Lung (tissue), 12 donors: ENCODE results near the gene SSBP3. TPM values are rescaled to one million over a fixed set of nuclear protein-coding genes. Genes with fewer than 3 reads are reported as not detected.

ENCODE experiments used
- ATAC-seq: fragments of 200-7000 bp; cut with Tn5 transposase; one replicate; pipeline ENCODE4 v1.9.1; 2020; ENCODE audit warnings: moderate number of reproducible peaks; ENCODE audit not compliant: insufficient read depth, low FRiP score
- DNase-seq, 3 donors: peaks; one replicate each; pipeline ENCODE4 v3.0.0-alpha.2; 2013 to 2017
- H3K27ac ChIP-seq, 2 donors: one replicate each; pipeline ENCODE4 v1.5.1; 2013; ENCODE audit warnings: mild to moderate bottlenecking in 2 of 2, moderate library complexity in 2 of 2, control low read depth in 1 of 2, inconsistent platforms in 1 of 2, low read depth in 1 of 2, low read length in 1 of 2
- H3K27me3 ChIP-seq, 3 donors: one replicate each; pipeline ENCODE4 v1.5.1; 2013; ENCODE audit warnings: low read length in 2 of 3; ENCODE audit not compliant: control insufficient read depth in 3 of 3, insufficient read depth in 3 of 3
- H3K36me3 ChIP-seq, 4 donors: one replicate each; pipeline ENCODE4 v1.5.1; 2013; ENCODE audit warnings: low read length in 4 of 4, mild to moderate bottlenecking in 1 of 4, moderate library complexity in 1 of 4; ENCODE audit not compliant: control insufficient read depth in 4 of 4, insufficient read depth in 4 of 4
- H3K4me1 ChIP-seq, 5 donors: one replicate each; pipeline ENCODE4 v1.5.1; 2013; ENCODE audit warnings: low read length in 5 of 5, mild to moderate bottlenecking in 2 of 5, moderate library complexity in 1 of 5; ENCODE audit not compliant: control insufficient read depth in 5 of 5, insufficient read depth in 5 of 5
- H3K4me3 ChIP-seq: one replicate; pipeline ENCODE4 v1.5.1; 2013; ENCODE audit warnings: mild to moderate bottlenecking, control low read depth, moderate library complexity
- H3K9ac ChIP-seq, 2 donors: one replicate each; pipeline ENCODE4 v1.5.1; 2013; ENCODE audit warnings: low read length in 2 of 2, control low read depth in 1 of 2; ENCODE audit not compliant: insufficient read depth in 1 of 2
- H3K9me3 ChIP-seq, 4 donors: one replicate each; pipeline ENCODE4 v1.5.1; 2013; ENCODE audit warnings: low read length in 3 of 4, mild to moderate bottlenecking in 1 of 4, moderate library complexity in 1 of 4; ENCODE audit not compliant: control insufficient read depth in 4 of 4, insufficient read depth in 3 of 4
- WGBS, 2 donors: extraction: QIAGEN DNeasy Blood & Tissue Kit; methylation state at CpG; one replicate each; pipeline ENCODE4 v1.1.7; 2013; 5-methylcytosine and 5-hydroxymethylcytosine counted together
- polyA plus RNA-seq, 2 donors: library from polyadenylated mRNA; stranded (reverse); fragments of 200-250 nt; gene quantifications; one replicate each; pipeline ENCODE4 v1.2.1, GENCODE V29; 2013
- total RNA-seq, 2 donors: library from RNA; depleted of rRNA in 1 of 2; stranded (reverse); fragments of >200 nt in 1 of 2; gene quantifications; one replicate each; pipeline ENCODE4 v1.2.1, GENCODE V29; 2014 to 2021
- TF ChIP-seq, protein P1 (sequence below): IDR thresholded peaks from 2 replicates; pipeline ENCODE4 v1.5.1; 2012; ENCODE audit warnings: mild to moderate bottlenecking; ENCODE audit errors: control extremely low read depth, extremely low read depth
- donor health status: control.
- donor health status: control.
- donor health status: Bipolar disorder and iron deficiency.
- donor health status: healthy.
- donor health status: DM: yes; HTN: yes; CAD: no.

The SSBP3 gene
- total and polyA plus RNA-seq, 4 donors: 15.9 to 47.8 (median 34.8) TPM

DNA sequence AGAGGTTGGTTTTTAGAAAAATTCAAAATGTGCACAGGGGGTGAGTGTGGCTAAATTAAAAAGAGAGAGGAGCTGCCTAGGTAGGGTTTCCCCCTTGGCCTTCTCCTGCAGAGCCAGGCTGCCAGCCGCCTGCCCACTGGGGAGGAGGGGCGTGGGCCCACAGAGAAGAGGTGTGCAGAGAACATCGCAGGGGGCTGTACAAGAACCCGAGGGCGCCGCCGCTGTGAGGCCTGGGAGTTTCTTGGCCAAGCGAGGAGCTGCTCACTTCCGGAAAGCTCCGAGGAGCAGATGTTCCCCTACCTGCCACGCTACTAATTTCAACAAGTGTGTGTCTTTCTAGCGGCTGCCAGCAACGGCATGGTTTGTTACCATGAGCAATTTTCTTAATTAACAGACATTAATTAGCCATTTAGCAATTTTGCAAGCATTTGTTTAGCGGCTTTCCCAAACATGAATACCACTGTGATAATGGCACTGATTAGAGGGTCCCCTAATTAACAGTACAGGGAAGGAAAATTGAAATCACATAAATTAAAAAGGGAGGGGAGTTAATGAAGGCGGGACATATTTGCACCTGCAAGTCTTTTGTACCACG, 146.6 kb downstream of the SSBP3 start:
- DNase-seq (no peak), ATAC-seq (no peak)
- peaks cover 0 to 11% (median 0%) of the 10 kb centered on the region in 5 donors for H3K4me1 ChIP-seq
- no peak overlapping the region for H3K27ac ChIP-seq
- no peaks in the 10 kb centered on the region for H3K9me3 ChIP-seq
- no peak overlapping the region for H3K4me3 ChIP-seq
- TF ChIP-seq, protein P1, sequence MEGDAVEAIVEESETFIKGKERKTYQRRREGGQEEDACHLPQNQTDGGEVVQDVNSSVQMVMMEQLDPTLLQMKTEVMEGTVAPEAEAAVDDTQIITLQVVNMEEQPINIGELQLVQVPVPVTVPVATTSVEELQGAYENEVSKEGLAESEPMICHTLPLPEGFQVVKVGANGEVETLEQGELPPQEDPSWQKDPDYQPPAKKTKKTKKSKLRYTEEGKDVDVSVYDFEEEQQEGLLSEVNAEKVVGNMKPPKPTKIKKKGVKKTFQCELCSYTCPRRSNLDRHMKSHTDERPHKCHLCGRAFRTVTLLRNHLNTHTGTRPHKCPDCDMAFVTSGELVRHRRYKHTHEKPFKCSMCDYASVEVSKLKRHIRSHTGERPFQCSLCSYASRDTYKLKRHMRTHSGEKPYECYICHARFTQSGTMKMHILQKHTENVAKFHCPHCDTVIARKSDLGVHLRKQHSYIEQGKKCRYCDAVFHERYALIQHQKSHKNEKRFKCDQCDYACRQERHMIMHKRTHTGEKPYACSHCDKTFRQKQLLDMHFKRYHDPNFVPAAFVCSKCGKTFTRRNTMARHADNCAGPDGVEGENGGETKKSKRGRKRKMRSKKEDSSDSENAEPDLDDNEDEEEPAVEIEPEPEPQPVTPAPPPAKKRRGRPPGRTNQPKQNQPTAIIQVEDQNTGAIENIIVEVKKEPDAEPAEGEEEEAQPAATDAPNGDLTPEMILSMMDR: no peak
- no peak overlapping the region for H3K9ac ChIP-seq
- 90 to 95% methylated on average over 15 to 16 of the region's 16 CpGs for WGBS, 2 donors
- H3K27me3 ChIP-seq: no peaks in the 10 kb centered on the region
- H3K36me3 ChIP-seq: peaks cover 0 to 8% (median 6%) of the 10 kb centered on the region in 4 donors

DNA sequence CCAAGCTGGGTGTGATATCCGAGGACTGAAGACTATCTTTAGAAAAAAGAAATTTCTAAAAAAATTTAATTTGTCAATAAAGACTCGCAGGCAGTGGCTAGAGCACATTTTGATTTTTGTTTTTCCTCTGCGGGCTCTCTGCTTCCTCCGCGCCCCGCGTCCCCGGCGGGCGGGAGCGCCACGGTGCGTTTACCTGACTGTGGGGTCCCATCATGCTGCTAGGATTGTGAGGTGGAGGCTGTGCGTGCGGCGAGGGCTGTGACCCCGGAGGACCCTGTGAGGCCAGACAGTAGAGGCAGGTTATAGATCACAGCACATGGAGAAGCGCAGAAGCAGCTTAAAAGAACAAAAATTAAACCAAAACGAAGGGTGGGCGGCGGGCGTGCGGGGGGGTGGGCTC, 148.3 kb downstream of the SSBP3 start:
- Histone ChIP-seq H3K4me3 (no peak overlapping the region), H3K4me1 (peaks cover 0 to 9% (median 3%) of the 10 kb centered on the region in 5 donors), H3K27me3 (no peaks in the 10 kb centered on the region), H3K27ac (no peak overlapping the region), H3K9ac (no peak overlapping the region), H3K36me3 (peaks cover 0 to 8% (median 6%) of the 10 kb centered on the region in 4 donors), H3K9me3 (no peaks in the 10 kb centered on the region)
- WGBS, 2 donors: 93 to 95% methylated on average over 23 of the region's 23 CpGs
- TF ChIP-seq, protein P1: no peak
- no peak for DNase-seq
- ATAC-seq: no peak

DNA sequence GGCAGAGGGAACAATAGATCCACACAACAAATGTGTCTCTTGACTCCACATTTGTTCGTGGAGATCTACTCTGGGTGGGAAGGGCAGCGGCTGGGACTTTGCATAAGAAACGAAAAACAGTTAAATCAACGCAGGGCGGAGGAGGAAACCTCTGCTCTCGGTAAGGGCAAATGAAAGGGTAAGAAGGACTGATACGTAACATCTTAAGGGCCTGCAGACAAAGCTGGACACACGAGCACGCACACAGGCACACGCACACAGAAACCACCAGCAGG, 148.9 kb downstream of the SSBP3 start:
- Histone ChIP-seq H3K36me3 (peaks cover 0 to 8% (median 6%) of the 10 kb centered on the region in 4 donors), H3K27ac (no peak overlapping the region), H3K4me1 (peaks cover 0 to 5% (median 3%) of the 10 kb centered on the region in 5 donors), H3K9me3 (no peaks in the 10 kb centered on the region), H3K9ac (no peak overlapping the region), H3K4me3 (no peak overlapping the region), H3K27me3 (no peaks in the 10 kb centered on the region)
- DNase-seq (no peak), ATAC-seq (no peak)
- WGBS, 2 donors: 86 to 89% methylated on average over 10 of the region's 10 CpGs
- TF ChIP-seq, protein P1: no peak
